Measurements from ENCODE around the gene PTPRN2. TPM values are rescaled to one million over a fixed set of nuclear protein-coding genes. Genes with fewer than 3 reads are reported as not detected.

PTPRN2 gene
- total and polyA plus RNA-seq, 2 of the 8 experiments (the other 6 are each of a cell fraction or from before 2014, with no cell fraction given): 2.6 to 4.5 TPM

DNA sequence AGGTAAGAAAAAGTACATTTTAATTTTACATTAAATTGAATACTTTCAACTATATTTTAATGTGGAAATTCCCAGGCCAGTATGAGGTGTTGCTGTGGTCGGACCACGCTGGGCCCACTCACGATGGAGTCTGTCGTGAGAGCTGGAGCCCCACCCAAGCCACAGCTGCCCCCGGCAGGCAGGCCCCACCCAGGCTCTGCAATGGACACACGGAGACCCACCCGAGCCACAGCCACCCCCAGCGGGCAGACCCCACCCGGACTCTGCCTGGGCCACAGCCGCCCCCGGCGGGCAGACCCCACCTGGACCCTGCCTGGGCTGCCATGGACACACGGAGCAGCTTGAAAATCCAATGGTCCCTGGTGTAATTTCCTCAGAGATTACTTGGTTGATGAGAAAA, 141.3 kb downstream of the PTPRN2 start (continued):
- TF ChIP-seq, protein P1, sequence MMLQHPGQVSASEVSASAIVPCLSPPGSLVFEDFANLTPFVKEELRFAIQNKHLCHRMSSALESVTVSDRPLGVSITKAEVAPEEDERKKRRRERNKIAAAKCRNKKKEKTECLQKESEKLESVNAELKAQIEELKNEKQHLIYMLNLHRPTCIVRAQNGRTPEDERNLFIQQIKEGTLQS (IDR thresholded peaks at IDR 0.05; ENCODE audit: insufficient read depth, low read depth, low read length): no peak
- TF ChIP-seq, protein P2, sequence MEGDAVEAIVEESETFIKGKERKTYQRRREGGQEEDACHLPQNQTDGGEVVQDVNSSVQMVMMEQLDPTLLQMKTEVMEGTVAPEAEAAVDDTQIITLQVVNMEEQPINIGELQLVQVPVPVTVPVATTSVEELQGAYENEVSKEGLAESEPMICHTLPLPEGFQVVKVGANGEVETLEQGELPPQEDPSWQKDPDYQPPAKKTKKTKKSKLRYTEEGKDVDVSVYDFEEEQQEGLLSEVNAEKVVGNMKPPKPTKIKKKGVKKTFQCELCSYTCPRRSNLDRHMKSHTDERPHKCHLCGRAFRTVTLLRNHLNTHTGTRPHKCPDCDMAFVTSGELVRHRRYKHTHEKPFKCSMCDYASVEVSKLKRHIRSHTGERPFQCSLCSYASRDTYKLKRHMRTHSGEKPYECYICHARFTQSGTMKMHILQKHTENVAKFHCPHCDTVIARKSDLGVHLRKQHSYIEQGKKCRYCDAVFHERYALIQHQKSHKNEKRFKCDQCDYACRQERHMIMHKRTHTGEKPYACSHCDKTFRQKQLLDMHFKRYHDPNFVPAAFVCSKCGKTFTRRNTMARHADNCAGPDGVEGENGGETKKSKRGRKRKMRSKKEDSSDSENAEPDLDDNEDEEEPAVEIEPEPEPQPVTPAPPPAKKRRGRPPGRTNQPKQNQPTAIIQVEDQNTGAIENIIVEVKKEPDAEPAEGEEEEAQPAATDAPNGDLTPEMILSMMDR (IDR thresholded peaks at IDR 0.05; ENCODE audit: control extremely low read depth in 1 of 3, insufficient read depth in 1 of 3, low read depth in 1 of 3, low read length in 3 of 3): no peak
- no peak for TF ChIP-seq RAD21 (IDR thresholded peaks at IDR 0.05 in 1 of 2, conservative IDR thresholded peaks at IDR 0.05 in 1 of 2; ENCODE audit: low read depth in 2 of 2, low read length in 2 of 2)
- no peak for TF ChIP-seq POLR2AphosphoS5 (IDR thresholded peaks at IDR 0.05; ENCODE audit: low read depth, low read length)
- no peak for TF ChIP-seq SUZ12 (IDR thresholded peaks at IDR 0.05; ENCODE audit: low read length)
- TF ChIP-seq, protein P3, sequence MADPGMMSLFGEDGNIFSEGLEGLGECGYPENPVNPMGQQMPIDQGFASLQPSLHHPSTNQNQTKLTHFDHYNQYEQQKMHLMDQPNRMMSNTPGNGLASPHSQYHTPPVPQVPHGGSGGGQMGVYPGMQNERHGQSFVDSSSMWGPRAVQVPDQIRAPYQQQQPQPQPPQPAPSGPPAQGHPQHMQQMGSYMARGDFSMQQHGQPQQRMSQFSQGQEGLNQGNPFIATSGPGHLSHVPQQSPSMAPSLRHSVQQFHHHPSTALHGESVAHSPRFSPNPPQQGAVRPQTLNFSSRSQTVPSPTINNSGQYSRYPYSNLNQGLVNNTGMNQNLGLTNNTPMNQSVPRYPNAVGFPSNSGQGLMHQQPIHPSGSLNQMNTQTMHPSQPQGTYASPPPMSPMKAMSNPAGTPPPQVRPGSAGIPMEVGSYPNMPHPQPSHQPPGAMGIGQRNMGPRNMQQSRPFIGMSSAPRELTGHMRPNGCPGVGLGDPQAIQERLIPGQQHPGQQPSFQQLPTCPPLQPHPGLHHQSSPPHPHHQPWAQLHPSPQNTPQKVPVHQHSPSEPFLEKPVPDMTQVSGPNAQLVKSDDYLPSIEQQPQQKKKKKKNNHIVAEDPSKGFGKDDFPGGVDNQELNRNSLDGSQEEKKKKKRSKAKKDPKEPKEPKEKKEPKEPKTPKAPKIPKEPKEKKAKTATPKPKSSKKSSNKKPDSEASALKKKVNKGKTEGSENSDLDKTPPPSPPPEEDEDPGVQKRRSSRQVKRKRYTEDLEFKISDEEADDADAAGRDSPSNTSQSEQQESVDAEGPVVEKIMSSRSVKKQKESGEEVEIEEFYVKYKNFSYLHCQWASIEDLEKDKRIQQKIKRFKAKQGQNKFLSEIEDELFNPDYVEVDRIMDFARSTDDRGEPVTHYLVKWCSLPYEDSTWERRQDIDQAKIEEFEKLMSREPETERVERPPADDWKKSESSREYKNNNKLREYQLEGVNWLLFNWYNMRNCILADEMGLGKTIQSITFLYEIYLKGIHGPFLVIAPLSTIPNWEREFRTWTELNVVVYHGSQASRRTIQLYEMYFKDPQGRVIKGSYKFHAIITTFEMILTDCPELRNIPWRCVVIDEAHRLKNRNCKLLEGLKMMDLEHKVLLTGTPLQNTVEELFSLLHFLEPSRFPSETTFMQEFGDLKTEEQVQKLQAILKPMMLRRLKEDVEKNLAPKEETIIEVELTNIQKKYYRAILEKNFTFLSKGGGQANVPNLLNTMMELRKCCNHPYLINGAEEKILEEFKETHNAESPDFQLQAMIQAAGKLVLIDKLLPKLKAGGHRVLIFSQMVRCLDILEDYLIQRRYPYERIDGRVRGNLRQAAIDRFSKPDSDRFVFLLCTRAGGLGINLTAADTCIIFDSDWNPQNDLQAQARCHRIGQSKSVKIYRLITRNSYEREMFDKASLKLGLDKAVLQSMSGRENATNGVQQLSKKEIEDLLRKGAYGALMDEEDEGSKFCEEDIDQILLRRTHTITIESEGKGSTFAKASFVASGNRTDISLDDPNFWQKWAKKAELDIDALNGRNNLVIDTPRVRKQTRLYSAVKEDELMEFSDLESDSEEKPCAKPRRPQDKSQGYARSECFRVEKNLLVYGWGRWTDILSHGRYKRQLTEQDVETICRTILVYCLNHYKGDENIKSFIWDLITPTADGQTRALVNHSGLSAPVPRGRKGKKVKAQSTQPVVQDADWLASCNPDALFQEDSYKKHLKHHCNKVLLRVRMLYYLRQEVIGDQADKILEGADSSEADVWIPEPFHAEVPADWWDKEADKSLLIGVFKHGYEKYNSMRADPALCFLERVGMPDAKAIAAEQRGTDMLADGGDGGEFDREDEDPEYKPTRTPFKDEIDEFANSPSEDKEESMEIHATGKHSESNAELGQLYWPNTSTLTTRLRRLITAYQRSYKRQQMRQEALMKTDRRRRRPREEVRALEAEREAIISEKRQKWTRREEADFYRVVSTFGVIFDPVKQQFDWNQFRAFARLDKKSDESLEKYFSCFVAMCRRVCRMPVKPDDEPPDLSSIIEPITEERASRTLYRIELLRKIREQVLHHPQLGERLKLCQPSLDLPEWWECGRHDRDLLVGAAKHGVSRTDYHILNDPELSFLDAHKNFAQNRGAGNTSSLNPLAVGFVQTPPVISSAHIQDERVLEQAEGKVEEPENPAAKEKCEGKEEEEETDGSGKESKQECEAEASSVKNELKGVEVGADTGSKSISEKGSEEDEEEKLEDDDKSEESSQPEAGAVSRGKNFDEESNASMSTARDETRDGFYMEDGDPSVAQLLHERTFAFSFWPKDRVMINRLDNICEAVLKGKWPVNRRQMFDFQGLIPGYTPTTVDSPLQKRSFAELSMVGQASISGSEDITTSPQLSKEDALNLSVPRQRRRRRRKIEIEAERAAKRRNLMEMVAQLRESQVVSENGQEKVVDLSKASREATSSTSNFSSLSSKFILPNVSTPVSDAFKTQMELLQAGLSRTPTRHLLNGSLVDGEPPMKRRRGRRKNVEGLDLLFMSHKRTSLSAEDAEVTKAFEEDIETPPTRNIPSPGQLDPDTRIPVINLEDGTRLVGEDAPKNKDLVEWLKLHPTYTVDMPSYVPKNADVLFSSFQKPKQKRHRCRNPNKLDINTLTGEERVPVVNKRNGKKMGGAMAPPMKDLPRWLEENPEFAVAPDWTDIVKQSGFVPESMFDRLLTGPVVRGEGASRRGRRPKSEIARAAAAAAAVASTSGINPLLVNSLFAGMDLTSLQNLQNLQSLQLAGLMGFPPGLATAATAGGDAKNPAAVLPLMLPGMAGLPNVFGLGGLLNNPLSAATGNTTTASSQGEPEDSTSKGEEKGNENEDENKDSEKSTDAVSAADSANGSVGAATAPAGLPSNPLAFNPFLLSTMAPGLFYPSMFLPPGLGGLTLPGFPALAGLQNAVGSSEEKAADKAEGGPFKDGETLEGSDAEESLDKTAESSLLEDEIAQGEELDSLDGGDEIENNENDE (IDR thresholded peaks at IDR 0.05; ENCODE audit: insufficient replicate concordance, low read length): no peak

Measured in H1 (cell line).